ENCODE results near the gene PPIP5K2.

- TF ChIP-seq, protein P1, sequence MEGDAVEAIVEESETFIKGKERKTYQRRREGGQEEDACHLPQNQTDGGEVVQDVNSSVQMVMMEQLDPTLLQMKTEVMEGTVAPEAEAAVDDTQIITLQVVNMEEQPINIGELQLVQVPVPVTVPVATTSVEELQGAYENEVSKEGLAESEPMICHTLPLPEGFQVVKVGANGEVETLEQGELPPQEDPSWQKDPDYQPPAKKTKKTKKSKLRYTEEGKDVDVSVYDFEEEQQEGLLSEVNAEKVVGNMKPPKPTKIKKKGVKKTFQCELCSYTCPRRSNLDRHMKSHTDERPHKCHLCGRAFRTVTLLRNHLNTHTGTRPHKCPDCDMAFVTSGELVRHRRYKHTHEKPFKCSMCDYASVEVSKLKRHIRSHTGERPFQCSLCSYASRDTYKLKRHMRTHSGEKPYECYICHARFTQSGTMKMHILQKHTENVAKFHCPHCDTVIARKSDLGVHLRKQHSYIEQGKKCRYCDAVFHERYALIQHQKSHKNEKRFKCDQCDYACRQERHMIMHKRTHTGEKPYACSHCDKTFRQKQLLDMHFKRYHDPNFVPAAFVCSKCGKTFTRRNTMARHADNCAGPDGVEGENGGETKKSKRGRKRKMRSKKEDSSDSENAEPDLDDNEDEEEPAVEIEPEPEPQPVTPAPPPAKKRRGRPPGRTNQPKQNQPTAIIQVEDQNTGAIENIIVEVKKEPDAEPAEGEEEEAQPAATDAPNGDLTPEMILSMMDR (conservative IDR thresholded peaks at IDR 0.05), result no peak
- TF ChIP-seq EZH2 (IDR thresholded peaks at IDR 0.05; ENCODE audit: low read depth), result no peak
These were observed 91.8 kb downstream of the PPIP5K2 start for GRCh38 chr5:103211576-103212561.

All from PC-9 (cell line).